LoVo (cell line): Measurements from ENCODE around the gene XPO5.
"Not testable (repeated sequence)": the region's sequence is repeated elsewhere in the genome, so short reads cannot be mapped to it uniquely, and the experiment has no call there.

Experiments used
- DNase-seq: peaks from one replicate; pipeline ENCODE4 v3.0.0-alpha.2; 2016; ENCODE audit warnings: low spot score

The XPO5 gene

DNA sequence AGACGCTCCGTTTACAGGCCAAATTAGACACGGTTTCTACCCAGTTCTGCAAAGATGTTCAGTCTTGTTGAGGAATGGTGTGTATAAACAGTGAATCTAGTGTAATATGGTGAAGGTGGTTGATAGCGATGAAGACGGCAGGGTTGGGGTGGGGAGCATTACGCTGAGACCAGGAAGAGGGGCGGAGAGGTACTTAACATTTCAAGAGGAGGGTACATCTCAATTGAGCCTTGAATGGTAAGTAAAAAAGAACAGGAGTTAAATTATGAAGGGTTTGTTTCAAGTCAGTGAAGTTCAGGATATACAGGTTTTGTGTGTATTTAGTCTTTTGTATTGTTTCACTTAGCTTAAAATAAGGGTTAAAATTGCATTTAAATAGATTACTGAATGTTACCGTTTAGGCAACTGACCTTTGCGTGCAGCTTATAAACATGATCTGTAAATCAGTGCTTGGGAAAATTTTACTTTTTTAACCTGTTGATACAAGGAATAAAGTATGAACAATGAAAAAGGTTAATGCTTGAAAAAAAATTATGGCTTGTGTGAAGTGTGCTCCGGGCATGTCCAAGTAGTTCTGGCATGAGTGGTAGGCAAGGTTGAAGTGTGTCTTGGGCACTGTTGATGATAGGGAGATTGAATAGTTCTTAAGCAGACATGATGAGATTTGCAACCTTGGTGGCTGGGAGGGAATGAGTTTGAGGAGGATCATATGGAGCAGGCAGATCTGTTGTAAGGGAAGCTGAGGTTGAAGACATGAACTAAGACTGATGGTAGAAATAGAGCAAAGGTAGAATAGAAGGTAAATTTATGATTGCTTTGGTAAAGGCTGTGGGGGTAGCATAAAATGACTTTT lies 58.1 kb downstream of the XPO5 start:
- DNase-seq = no peak

DNA sequence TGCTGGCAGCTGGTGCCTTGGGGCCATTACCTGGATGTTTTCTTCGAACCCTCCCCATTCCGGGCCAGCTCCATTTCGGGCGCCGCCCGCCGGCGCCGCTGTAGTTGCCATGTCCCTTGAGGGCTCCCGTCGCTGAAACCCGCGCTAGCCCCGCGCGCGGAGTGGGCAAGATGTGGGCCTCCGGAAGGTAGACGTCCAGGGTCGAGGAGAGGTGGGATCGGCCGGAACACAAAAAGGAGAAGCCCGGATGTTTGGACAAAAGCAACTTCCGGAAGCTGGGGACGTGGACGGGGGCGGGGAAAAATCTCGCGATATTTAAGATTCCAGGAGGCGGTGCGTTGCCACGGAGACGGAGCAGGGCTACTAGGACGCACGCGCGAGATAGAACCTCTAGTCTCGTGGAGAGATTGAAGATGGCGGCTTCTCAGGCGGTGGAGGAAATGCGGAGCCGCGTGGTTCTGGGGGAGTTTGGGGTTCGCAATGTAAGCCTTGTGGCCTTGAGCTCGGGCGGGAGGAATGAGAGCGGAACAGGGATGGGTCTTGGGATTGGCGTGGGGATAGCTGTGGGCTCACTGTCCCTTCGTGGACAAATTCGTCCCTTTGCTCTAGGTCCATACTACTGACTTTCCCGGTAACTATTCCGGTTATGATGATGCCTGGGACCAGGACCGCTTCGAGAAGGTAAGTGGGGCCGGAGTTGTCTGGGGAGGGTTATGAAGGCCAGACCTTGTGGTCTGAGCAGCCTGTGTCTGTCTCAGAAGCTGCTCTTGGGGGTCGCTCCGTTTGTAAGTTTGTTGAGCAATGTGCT lies 58.9 kb downstream of the XPO5 start, which contains the start of the genes POLR1C and YIPF3:
POLR1C (plus strand) TSS at position 393 of the 808 bp plus-strand sequence; CDS start at position 414, 21 bp downstream.
YIPF3 (minus strand) TSS at position 230 of the 808 bp plus-strand sequence; CDS start at position 111, 119 bp downstream.
- DNase-seq = peak; percentile 98

DNA sequence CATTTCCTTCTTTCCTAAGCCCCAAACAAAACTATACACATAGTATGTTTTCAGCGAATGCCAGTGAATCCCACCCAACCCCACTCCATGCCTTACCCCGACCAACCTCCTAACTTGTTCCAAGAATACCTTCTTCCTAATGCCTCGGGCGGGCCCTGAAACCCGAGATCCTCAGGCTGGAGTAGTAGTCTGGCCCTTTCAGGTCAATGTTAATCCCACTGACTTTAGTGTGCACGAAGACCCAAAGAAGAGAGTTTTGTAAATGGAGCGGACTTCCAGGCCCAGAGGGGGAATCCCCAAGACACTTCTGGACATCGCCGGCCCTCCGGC lies 59.5 kb downstream of the XPO5 start:
- no peak for DNase-seq

DNA sequence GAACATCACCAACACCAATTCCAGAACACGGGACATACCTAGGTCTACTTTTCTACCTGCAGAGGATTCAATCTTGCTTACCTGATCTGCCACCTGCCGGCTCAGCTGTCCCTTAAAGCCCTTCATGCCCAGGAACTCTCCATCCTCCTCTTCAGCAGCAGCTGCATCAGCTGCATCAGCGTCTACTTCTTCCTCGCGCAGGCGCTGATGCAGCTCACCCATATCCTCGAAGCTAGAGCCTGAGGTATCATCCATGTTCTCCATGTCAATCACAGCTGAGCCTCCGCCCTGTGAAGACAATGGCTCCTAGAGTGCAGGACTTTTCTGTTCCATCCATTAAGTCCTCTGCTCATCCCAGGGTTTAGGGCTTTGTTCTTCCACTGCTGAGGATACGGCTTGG lies 60.0 kb downstream of the XPO5 start:
- no peak for DNase-seq

DNA sequence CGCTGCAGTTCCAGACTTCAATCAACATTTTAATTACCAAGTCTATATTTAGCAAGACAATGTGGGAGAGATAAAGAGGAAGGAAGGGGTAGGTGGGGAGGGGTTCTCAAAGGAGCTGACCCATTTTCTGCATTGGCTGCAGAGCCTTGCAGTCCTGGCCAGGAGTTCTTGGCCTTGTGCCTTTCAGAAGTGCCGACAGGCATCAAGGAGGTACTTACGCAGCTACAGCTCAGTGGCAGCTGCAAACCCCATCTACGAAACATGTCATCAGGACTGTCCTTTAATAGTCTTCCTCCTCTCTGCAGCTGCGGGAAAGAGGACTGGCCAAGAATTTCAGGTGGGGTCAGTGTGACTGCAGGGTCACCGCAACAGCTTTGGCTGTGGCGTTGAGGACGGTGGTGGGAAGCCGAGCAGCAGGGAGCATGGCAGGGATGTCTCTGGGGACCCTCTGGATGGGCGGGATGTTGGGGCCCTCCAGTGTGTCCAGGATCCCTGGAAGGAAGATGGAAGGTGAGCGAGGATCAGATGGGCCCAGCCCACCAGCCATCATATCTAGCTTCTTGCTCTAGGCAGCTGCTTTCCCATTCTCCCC lies 63.9 kb downstream of the XPO5 start:
- DNase-seq = no peak

DNA sequence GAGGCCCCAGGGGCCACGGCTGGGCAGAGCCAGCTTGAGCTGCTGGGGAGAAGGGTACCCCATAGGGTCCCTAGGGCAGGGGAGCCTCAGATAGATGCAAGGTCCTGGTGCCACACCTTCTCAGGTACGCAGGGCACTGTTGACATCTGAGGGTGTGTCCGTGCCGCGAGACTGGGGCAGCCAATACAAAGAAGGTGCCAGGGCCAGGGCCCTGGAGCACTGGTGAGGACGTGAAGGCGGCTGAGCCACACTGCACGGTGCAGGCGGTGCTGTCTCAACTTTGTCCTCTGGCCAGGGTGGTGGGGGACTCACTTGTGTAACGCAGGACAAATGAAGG lies 65.0 kb downstream of the XPO5 start:
- DNase-seq = peak; percentile 32

DNA sequence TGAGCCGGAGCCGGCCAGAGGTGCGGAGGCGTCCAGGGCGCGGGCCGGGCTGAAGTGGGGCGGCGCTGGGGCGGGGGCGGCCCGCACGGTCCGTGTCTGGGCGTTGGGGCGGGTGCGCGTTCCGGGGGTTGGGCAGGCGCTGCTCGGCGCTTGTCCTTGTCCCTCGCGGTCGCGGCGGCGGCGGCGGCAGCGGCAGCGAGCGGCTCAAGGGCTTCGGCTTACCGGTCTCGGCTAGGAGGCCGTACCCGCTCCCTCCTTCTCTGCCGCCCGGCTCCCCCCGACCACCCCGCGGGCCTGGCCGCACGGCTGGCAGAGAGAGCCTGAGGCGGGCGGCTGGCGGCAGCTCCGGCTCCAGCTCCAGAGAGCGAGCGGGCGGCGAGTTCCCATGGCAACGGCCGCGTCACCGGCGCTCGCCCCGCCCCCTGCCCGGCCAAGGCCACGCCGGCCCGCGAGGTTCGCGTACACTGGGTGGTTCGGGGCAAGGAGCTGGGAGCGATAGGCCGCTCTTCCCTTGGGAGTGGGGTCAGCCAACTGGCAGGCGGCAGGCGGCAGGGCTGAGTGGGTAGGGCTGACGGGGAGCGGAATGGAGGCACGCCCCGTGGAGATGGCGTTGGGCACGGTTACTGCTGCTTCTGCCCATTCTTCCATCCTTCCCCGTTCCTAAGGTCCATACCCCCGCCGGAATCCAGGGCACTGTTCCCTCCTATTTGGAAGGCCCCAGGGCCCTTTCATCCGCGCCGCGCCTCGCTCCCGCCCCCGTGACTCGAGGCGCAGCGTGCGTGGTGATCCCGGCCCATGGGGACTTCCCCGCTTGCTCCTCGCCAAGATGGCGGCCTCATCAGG lies 65.6 kb downstream of the XPO5 start, which contains the start of gene LRRC73:
LRRC73 (minus strand) TSS at position 363 of the 843 bp plus-strand sequence. CDS start 561 bp downstream, outside the sequence.
- peak; percentile 83 for DNase-seq

DNA sequence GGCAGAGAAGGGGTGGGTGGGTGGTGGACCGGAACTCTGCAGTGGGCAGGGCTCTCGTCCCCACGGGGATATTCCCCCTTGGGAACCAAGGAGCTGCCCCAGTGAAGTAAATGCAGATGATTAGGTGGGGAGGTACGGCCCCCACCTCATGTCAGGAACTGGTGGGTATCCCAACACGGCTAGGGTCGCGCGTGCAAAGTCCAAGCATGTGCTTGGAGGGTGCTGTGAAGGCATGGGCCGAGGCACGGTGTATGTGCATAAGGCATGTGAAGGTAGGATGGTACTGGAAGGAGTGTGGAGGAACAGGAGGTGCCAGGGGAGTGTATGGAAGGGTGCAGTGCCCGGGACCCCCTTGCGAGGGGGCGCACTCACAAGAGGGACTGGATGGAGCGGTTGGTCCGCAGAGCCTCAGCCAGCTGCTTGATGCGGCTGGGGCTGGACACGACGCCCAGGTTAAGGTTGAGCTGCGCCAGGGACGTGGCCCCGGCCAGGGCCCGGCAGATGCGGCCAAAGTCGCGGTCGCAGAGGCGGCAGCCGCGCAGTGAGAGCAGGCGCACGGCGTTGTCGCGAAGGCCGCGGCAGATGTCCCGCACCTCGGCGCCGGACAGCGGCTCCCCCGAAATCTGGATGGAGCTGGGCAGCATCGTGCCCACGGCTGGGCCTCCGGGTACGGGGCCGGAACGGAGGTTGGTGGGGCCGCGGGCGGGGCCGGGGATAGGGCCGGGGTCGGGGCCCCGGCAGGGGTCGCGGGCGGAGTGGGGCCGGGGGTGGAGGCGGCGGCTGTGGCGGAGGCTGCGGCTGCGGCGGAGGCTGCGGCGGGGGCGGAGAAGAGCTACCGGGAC lies 66.5 kb downstream of the XPO5 start:
- DNase-seq = no peak

DNA sequence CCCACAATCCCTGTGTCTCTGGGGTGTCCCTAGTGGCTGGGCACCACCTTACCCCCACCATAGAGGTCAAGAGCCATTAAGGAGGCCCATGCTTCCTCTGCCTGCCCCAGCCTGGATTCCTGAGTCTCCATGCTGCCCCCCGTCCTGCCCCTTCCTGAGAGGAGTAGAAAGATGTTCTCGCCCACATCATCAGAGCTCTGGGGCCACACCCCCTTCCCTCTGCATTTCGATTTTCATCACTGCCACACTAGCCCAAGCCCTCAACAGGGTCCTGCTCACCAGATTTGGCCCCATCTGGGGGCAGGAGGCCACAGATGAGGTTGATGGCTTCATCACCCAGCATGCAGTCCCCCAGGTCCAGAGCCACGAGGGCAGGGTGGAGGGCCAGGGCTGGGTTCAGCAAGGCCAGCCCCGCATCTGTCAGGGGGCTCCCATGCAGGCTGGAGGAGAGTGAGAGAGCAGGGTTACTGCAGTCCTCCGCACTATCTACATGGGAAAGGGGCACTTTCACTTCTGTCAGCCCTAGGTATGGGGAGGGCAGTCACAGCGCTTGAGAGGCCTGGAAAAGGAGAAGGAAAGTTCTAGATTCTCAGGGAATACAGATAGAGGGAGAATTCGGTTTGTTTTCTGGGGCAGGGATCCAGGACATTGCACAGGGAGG lies 67.2 kb downstream of the XPO5 start:
- DNase-seq = no peak

DNA sequence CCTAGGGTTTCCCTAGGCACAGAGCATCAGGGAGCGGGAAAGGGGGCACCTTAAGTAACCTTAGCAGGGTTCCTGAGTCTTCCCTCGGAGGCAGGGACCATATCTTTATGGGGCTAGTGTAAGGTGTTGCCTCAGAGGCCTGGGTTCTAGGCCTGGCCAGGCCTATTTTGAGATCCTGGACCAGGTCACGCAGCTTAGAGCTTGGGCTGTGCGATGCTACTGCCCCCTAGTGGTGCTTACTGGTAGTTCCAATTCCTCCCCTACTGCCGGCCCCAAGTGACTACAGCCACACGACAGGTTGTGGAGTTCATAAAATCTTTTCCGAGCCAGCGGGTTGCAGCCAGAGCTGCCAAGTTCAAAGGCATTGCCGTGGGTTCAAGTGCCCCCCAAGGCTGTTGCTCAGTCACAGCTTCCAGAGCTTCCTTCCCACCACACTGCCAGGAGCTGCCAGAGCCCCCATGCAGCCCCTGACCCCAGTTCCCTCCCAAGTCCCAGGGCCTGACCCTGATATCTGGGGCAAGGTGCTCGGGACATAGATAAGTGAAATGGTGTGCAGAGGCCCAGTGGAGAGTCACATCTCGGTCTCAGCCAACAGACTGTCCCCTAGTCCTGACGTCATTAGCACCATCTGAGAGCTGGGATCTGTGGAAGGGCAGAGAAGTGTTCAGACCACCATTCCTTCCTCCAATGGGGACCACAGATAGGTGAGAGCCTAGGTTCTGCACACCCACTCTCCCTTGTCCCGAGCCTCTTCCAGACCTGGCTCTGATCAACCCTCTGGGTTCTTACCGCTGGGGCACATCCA lies 69.0 kb downstream of the XPO5 start:
- peak; percentile 75 for DNase-seq

DNA sequence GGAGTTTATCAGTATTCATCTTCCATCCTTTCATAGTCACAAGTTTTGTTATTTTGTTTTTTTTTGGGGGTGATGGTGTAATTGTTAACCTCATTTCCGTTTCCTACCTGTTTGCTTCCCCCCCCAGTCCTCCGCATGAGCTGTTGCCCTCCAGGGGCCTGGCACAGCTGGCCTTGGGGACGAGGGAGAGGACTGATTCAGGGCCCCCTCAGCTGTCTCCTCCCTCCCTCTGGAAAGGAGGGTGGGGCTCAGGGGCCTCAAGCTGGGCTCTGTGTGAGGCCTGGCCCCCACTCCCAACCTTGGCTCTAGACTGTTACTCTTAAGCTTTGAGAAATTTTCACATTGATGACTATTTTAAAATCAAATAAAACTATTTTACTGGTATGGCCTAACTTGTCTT lies 69.7 kb downstream of the XPO5 start:
- no peak for DNase-seq

DNA sequence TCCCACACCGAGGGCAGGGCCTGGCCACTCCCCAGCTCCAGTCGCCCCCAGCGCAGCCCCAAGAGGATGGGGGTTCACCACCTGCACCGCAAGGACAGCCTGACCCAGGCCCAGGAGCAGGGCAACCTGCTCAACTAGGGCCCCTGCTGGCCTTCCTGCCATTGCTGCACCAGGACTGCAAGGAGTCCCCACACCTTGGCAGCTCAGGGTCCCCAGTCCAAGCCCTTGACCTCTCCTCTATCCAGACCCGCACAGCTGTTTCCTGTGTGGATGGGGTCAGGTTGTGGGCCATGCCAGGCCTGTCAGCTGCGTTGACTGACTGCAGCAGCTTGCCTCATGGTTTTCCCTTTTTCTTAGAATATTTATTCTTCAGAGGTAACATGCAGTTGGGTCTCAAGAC lies 70.1 kb downstream of the XPO5 start:
- DNase-seq = no peak

DNA sequence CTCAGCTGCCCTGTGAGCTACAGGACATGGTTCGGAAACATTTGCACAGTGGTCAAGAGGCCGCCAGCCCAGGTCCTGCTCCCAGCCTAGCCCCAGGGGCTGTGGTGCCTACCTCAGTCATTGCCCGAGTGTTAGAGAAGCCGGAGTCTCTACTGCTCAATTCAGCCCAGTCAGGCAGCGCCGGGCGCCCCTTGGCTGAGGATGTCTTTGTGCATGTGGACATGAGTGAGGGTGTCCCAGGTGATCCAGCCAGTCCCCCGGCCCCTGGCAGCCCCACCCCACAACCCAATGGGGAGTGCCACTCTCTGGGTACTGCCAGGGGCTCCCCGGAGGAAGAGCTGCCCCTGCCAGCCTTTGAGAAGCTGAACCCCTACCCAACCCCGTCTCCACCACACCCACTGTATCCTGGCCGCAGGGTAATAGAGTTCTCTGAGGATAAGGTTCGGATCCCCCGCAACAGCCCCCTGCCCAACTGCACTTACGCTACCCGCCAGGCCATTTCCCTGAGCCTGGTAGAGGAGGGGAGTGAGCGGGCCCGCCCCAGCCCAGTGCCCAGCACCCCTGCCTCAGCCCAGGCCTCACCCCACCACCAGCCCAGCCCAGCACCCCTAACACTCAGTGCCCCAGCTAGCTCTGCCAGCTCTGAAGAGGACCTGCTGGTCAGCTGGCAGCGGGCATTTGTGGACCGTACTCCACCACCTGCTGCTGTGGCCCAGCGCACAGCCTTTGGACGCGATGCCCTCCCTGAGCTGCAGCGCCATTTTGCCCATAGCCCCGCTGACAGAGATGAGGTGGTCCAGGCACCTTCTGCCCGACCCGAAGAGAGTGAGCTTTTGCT lies 70.9 kb downstream of the XPO5 start:
- DNase-seq = no peak

DNA sequence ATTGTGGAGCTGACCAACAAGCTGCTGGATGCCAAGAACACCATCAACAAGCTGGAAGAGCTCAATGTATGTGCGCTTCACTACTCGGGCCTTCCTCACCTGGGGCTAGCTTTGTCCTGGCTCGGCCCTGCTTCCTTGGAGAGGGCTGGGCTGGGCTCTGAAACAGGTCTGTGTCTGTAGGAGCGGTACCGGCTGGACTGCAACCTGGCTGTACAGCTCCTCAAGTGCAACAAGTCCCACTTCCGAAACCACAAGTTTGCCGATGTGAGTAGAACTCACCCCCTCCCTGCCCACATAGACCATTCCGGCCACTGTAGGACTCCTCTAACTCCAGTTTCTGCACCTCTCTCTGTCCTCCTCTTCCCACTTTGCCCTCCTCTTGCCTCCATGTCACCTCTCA lies 72.4 kb downstream of the XPO5 start:
- no peak for DNase-seq

DNA sequence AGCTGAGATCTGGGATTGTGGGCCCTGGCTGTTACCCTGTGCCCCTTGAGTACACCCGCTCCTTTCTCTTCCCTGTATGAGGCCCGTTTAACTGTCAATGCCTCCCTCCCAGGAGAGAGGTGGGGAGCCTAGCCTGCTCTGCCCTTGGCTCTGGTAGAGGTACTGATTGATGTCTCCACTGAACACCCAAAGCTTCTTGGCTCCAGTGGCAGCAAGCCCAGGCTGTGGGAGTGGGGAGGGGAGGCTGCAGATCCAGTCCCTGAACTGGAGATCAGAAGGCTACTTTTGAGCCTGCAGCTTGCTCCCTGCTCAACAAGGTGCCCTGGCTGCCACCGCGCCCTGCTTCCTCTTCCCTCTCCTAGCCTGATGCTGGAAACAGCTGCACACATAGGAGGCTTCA lies 73.2 kb downstream of the XPO5 start:
- no peak for DNase-seq

DNA sequence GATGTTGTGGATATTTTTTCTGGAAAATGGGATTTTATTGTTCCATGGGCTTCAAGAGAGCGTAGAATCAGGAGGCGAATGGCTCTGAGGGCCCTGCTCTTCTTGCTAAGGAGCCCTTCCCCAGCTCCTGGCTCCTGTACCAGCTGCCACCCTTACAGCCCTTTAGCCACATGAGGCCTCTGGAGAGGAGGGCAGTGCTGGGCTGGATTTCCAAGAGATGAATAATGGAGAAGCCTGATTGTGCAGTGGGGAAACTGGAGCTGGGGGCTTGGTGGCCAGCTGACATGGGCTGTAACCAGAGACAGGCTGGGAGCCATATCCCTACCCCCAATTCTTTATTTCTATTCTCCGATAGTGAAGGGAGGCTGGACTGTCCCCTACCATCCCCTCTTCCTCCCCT lies 74.9 kb downstream of the XPO5 start:
- no peak for DNase-seq

DNA sequence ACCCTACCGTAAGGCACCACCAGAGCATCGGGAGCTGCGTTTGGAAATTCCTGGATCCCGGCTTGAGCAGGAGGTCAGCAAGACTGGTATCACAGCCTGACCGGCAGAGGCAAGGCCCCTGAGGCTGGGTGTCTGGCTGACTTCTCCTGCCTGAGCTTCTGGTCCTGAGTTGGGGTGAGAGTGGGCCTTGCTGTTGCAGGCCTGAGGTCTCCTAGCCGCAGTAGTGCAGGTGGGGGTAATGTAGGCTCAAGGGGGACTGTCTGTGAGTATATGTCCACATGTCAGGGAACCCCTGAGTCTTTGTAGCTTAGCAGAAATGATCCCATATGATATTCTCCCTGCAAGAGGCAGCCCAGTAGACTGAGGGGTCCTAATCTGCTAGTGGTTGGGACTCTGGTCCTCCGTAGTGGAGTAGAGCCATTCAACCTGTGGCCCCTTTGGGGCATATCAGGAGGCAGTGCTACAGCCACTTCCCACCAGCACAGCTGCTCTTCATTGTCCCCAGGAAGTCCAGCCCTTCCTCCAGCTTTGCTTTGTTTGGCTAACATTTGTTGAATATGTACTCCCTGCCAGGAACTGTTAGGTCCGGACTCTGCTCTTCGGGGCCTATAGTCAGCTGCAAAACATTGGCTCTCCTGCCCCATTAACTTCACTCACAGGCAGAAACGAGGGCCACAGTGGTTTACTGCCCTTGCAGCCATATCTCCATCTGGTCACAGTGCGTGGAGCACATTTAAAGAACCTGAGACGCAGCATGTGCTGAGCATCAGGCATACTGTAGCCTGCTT lies 76.6 kb downstream of the XPO5 start:
- DNase-seq = no peak

DNA sequence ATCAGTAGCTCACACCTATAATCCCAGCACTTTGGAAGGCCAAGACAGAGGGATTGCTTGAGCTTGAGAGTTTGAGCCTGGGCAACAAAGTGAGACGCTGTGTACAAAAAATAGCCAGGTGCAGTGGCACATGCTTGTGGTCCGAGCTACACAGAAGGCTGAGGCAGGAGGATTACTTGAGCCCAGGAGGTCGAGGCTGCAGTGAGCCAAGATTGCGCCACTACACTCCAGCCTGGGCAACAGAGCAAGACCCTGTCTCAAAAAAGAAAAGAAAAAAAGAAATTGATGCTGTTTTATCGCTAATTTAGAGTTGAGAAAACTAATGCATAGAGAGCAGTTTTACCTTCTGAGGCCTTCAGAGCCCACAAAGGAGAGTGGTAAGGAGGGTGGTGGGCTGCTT lies 77.5 kb downstream of the XPO5 start:
- DNase-seq = not testable (repeated sequence)
